ENCODE results near the gene TRIP13.

DNA sequence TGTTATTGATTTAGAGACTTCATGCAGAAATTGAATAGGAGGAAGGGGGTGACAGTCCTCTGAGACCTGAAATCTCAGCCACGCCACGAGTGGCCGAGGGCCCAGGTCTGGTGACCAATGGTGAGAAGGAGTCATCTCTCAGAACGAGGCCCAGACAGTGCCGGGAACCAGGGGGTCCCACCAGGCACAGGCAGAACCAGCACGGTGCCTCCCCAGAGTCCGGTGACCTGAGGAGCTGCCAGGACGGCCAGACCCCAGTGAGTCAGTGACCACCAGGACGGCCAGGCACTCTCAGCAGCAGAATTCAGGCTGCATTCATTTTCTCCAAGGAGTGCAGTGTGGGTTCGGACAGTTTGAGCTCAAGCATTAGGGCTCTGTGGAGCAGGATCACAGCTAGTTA is 72.1 kb downstream of the TRIP13 start:
- TF ChIP-seq POLR2AphosphoS5 (IDR thresholded peaks at IDR 0.05; ENCODE audit: borderline replicate concordance, low read depth, low read length) (no peak), EZH2 (IDR thresholded peaks at IDR 0.05) (no peak), FOXP2 (optimal IDR thresholded peaks at IDR 0.05; ENCODE audit: control extremely low read depth, extremely low read length, insufficient read depth) (no peak)
